ENCODE measurements around the gene CPNE8. TPM values are rescaled to one million over a fixed set of nuclear protein-coding genes. Genes with fewer than 3 reads are reported as not detected.

CPNE8 gene
- polyA plus RNA-seq, 1 donor from 2014 or later, result 1.9 TPM

DNA sequence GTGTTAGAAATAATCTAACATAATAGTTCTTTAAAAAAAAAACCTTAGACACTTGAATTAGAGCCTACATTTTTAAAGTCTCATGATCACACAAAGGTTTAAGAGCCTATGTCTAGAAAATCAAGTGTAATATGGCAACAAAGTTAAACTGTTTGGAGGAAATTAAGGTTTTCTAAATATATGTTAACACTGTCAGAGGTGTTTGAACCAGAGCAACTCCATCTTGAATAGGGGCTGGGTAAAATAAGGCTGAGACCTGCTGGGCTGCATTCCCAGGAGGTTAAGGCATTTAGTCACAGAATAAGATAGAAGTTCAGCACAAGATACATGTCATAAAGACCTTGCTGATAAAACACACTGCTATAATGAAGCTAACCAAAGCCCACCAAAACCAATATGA lies 12.4 kb downstream of the CPNE8 start:
- Histone ChIP-seq H3K27ac (ENCODE audit: low read length) (no peak overlapping the region), H3K27me3 (ENCODE audit: insufficient read depth, low read depth, low read length) (no peaks in the 10 kb centered on the region), H2AFZ (ENCODE audit: low read depth, low read length) (no peak overlapping the region), H3K36me3 (ENCODE audit: insufficient read depth, low read length) (no peaks in the 10 kb centered on the region), H3F3A (ENCODE audit: insufficient read depth, low read length, poor library complexity, severe bottlenecking) (no peaks in the 10 kb centered on the region), H3K79me2 (replicated peaks; ENCODE audit: insufficient read depth, low read length) (no peaks in the 10 kb centered on the region), H4K20me1 (ENCODE audit: insufficient read depth) (no peaks in the 10 kb centered on the region), H3K9me3 (ENCODE audit: low read length) (no peaks in the 10 kb centered on the region), H3K4me2 (ENCODE audit: low read length) (no peak overlapping the region), H3K9ac (ENCODE audit: low read length) (no peak overlapping the region), H3K4me3 (ENCODE audit: low read length) (no peak overlapping the region), H3K9me2 (ENCODE audit: insufficient read depth, low read length) (no peaks in the 10 kb centered on the region)
- no peak for TF ChIP-seq TAF1 (IDR thresholded peaks at IDR 0.05; ENCODE audit: low read depth)
- TF ChIP-seq, protein P1, sequence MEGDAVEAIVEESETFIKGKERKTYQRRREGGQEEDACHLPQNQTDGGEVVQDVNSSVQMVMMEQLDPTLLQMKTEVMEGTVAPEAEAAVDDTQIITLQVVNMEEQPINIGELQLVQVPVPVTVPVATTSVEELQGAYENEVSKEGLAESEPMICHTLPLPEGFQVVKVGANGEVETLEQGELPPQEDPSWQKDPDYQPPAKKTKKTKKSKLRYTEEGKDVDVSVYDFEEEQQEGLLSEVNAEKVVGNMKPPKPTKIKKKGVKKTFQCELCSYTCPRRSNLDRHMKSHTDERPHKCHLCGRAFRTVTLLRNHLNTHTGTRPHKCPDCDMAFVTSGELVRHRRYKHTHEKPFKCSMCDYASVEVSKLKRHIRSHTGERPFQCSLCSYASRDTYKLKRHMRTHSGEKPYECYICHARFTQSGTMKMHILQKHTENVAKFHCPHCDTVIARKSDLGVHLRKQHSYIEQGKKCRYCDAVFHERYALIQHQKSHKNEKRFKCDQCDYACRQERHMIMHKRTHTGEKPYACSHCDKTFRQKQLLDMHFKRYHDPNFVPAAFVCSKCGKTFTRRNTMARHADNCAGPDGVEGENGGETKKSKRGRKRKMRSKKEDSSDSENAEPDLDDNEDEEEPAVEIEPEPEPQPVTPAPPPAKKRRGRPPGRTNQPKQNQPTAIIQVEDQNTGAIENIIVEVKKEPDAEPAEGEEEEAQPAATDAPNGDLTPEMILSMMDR (IDR thresholded peaks at IDR 0.05; ENCODE audit: poor library complexity, severe bottlenecking), result no peak
- TF ChIP-seq EZH2 (IDR thresholded peaks at IDR 0.05; ENCODE audit: borderline replicate concordance, insufficient read depth, low read length, poor library complexity, severe bottlenecking), result no peak
- no peak for TF ChIP-seq REST (IDR thresholded peaks at IDR 0.05; ENCODE audit: borderline replicate concordance)
- no peak for TF ChIP-seq MXI1 (conservative IDR thresholded peaks at IDR 0.05; ENCODE audit: poor library complexity, severe bottlenecking)
- TF ChIP-seq EP300 (conservative IDR thresholded peaks at IDR 0.05; ENCODE audit: poor library complexity, severe bottlenecking), result no peak
- TF ChIP-seq SMC3 (conservative IDR thresholded peaks at IDR 0.05; ENCODE audit: poor library complexity), result no peak
- TF ChIP-seq POLR2AphosphoS5 (IDR thresholded peaks at IDR 0.05), result no peak
- TF ChIP-seq RAD21 (conservative IDR thresholded peaks at IDR 0.05), result no peak

GRCh38 chr12:38892087-38892786 lies 13.2 kb downstream of the CPNE8 start:
- Histone ChIP-seq H3K27ac (ENCODE audit: low read length) (no peak overlapping the region), H3K9me3 (ENCODE audit: low read length) (no peaks in the 10 kb centered on the region), H3K27me3 (ENCODE audit: insufficient read depth, low read depth, low read length) (no peaks in the 10 kb centered on the region), H2AFZ (ENCODE audit: low read depth, low read length) (no peak overlapping the region), H3K36me3 (ENCODE audit: insufficient read depth, low read length) (no peaks in the 10 kb centered on the region), H3K9ac (ENCODE audit: low read length) (no peak overlapping the region), H3F3A (ENCODE audit: insufficient read depth, low read length, poor library complexity, severe bottlenecking) (no peaks in the 10 kb centered on the region), H4K20me1 (ENCODE audit: insufficient read depth) (no peaks in the 10 kb centered on the region), H3K4me3 (ENCODE audit: low read length) (no peak overlapping the region), H3K79me2 (replicated peaks; ENCODE audit: insufficient read depth, low read length) (no peaks in the 10 kb centered on the region), H3K9me2 (ENCODE audit: insufficient read depth, low read length) (no peaks in the 10 kb centered on the region), H3K4me2 (ENCODE audit: low read length) (no peak overlapping the region)
- TF ChIP-seq SMC3 (conservative IDR thresholded peaks at IDR 0.05; ENCODE audit: poor library complexity) (no peak), POLR2AphosphoS5 (IDR thresholded peaks at IDR 0.05) (no peak), REST (IDR thresholded peaks at IDR 0.05; ENCODE audit: borderline replicate concordance) (no peak), MXI1 (conservative IDR thresholded peaks at IDR 0.05; ENCODE audit: poor library complexity, severe bottlenecking) (no peak), RAD21 (conservative IDR thresholded peaks at IDR 0.05) (no peak), EZH2 (IDR thresholded peaks at IDR 0.05; ENCODE audit: borderline replicate concordance, insufficient read depth, low read length, poor library complexity, severe bottlenecking) (no peak), TAF1 (IDR thresholded peaks at IDR 0.05; ENCODE audit: low read depth) (no peak), EP300 (conservative IDR thresholded peaks at IDR 0.05; ENCODE audit: poor library complexity, severe bottlenecking) (no peak)
- TF ChIP-seq, protein P1 (IDR thresholded peaks at IDR 0.05; ENCODE audit: poor library complexity, severe bottlenecking), result no peak

Measured in neural cell (in vitro differentiated cells).